Neural crest cell (in vitro differentiated cells): Measurements from ENCODE around the gene DNAH10. TPM values are rescaled to one million over a fixed set of nuclear protein-coding genes. Genes with fewer than 3 reads are reported as not detected.

Experiments used
- DNase-seq: peaks from one replicate; pipeline ENCODE4 v3.0.0; 2021; ENCODE audit warnings: low read depth, mixed read lengths, low spot score
- H3K27ac Mint-ChIP-seq: one replicate; pipeline ENCODE4 v1.8.0; 2021; ENCODE audit warnings: mild to moderate bottlenecking, mixed read lengths; ENCODE audit not compliant: unreplicated experiment
- H3K27me3 Mint-ChIP-seq: 2 replicates; pipeline ENCODE4 v1.8.0; 2021; ENCODE audit warnings: low read depth, mild to moderate bottlenecking, mixed read lengths
- H3K36me3 Mint-ChIP-seq: 2 replicates; pipeline ENCODE4 v1.8.0; 2021; ENCODE audit warnings: low read depth, mild to moderate bottlenecking, mixed read lengths
- H3K4me1 Mint-ChIP-seq: 2 replicates; pipeline ENCODE4 v1.8.0; 2021; ENCODE audit warnings: mixed read lengths
- H3K4me3 Mint-ChIP-seq: one replicate; pipeline ENCODE4 v1.8.0; 2021; ENCODE audit warnings: mild to moderate bottlenecking, mixed read lengths
- H3K9me3 Mint-ChIP-seq: 2 replicates; pipeline ENCODE4 v1.8.0; 2021; ENCODE audit warnings: mixed read lengths
- total RNA-seq: library from RNA; stranded (reverse); gene quantifications from 2 replicates; pipeline ENCODE4 v1.2.1, GENCODE V29; 2021
- TF ChIP-seq, protein P1 (sequence below): fragments of 200-600 bp; sonication (generic); conservative IDR thresholded peaks from 2 replicates; pipeline ENCODE4 v1.5.0; 2021; ENCODE audit warnings: antibody characterized with exemption, mild to moderate bottlenecking

DNAH10 gene
- total RNA-seq, 1 donor from 2014 or later: 1.1 TPM

DNA sequence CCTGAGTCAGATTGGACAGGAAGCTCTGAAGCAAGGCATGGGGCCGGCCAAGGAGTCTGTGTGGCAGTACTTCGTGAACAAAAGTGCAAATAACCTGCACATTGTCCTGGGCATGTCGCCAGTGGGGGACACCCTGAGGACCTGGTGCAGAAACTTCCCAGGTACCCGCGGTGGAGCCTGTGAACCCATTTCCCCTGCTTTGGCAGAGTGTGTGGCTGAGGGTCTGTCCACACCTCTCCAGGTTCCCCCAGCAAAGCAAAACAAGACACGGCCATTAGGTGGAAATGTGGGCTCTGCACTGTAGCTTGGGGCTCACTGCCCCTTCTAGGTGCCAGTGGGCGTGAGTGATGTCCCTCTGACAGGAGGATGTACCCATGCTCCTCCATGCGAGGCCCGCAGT lies 131.2 kb downstream of the DNAH10 start:
- no peak for DNase-seq
- peaks cover 4% of the 10 kb centered on the region for H3K27me3 Mint-ChIP-seq
- peaks cover 4% of the 10 kb centered on the region for H3K4me1 Mint-ChIP-seq
- H3K27ac Mint-ChIP-seq: no peak overlapping the region
- TF ChIP-seq, protein P1, sequence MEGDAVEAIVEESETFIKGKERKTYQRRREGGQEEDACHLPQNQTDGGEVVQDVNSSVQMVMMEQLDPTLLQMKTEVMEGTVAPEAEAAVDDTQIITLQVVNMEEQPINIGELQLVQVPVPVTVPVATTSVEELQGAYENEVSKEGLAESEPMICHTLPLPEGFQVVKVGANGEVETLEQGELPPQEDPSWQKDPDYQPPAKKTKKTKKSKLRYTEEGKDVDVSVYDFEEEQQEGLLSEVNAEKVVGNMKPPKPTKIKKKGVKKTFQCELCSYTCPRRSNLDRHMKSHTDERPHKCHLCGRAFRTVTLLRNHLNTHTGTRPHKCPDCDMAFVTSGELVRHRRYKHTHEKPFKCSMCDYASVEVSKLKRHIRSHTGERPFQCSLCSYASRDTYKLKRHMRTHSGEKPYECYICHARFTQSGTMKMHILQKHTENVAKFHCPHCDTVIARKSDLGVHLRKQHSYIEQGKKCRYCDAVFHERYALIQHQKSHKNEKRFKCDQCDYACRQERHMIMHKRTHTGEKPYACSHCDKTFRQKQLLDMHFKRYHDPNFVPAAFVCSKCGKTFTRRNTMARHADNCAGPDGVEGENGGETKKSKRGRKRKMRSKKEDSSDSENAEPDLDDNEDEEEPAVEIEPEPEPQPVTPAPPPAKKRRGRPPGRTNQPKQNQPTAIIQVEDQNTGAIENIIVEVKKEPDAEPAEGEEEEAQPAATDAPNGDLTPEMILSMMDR: no peak
- H3K9me3 Mint-ChIP-seq: no peaks in the 10 kb centered on the region
- H3K4me3 Mint-ChIP-seq: no peak overlapping the region
- H3K36me3 Mint-ChIP-seq: no peaks in the 10 kb centered on the region

DNA sequence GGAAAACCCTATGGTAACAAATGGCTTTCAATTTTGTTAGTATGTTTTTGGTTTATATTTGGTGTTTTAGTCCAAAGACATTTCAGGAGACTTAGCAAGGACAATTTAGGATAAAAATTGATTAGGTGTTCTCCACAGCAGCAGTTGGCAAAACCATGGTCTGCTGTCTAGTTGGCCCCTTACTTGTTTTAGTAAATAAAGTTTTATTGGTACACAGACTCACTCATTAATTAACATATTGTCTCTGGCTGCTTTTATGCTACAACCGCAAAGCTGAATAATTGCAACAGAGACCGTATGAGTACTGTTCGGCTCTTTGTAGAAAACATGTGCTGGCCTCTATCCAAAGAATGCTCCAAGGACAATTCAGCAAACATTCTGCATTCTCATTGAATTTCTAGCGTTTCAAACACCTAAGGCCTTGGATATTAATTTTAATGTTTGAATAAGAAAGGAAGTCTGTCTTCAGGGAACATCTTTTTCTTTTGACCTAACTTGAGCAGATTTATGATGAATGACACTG lies 132.8 kb downstream of the DNAH10 start:
- TF ChIP-seq, protein P1: no peak
- H3K4me3 Mint-ChIP-seq: no peak overlapping the region

DNA sequence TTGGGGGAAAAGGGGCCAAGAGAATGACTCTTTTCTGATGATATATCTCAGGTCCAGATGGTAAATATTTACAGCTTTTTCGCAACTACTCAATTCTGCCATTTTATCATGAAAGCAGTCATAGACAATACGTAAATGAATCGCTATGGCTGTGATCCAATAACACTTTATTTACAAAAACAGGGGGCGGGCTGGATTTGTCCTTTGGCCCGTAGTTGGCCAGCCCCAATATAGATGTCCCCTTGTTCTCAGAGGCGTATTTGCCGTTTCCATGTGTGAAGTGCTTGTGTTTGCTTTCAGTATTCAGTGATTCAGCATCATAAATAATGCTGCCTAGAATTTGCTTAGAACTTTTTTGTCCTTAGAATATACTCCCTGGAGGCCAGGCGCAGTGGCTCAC lies 133.3 kb downstream of the DNAH10 start:
- Mint-ChIP-seq H3K27ac (no peak overlapping the region), H3K4me3 (no peak overlapping the region), H3K27me3 (peaks cover 4% of the 10 kb centered on the region), H3K36me3 (no peaks in the 10 kb centered on the region), H3K4me1 (peaks cover 4% of the 10 kb centered on the region), H3K9me3 (no peaks in the 10 kb centered on the region)
- TF ChIP-seq, protein P1: no peak
- DNase-seq: no peak

More for the DNA sequence above, 132.8 kb downstream of the DNAH10 start:
- Mint-ChIP-seq H3K27ac (no peak overlapping the region), H3K4me1 (peaks cover 4% of the 10 kb centered on the region), H3K27me3 (peaks cover 4% of the 10 kb centered on the region), H3K9me3 (no peaks in the 10 kb centered on the region), H3K36me3 (no peaks in the 10 kb centered on the region)
- no peak for DNase-seq

DNA sequence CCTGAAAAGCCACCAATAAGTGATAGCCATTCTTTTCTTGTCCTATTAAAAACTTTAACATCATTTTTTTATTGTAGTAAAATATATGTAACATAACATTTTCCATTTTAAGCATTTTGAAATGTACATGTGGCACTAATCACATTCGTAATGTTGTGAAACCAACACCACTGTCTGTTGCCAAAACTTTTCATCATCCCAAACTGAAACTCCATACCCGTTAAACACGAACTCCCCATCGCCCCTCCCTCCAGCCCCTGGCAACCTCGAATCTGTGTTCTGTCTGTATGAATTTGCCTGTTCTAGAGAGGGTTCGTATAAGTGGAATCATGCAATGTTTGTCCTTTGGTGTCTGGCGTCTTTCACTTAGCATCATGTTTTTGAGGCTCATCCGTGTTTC lies 134.7 kb downstream of the DNAH10 start:
- Mint-ChIP-seq H3K36me3 (no peaks in the 10 kb centered on the region), H3K4me1 (peaks cover 7% of the 10 kb centered on the region), H3K27me3 (no peaks in the 10 kb centered on the region), H3K27ac (no peak overlapping the region), H3K9me3 (no peaks in the 10 kb centered on the region), H3K4me3 (no peak overlapping the region)
- DNase-seq: no peak
- TF ChIP-seq, protein P1: no peak

DNA sequence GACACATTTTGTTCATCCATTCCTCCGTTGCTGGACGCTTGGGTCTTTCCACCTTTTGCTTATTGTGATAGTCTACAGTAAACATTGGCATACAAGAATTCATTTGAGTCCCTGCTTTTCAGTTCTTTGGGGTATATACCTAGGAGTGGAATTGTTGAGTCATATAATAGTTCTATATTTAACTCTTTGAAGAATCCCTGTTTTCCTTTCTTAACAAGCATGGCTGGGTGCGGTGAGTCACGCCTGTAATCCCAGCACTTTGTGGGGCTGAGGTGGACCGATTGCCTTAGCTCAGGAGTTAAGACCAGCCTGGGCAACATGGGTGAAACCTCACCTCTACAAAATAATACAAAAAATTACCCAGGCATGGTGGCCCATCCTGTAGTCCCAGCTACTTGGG lies 135.1 kb downstream of the DNAH10 start:
- Mint-ChIP-seq H3K36me3 (no peaks in the 10 kb centered on the region), H3K27ac (no peak overlapping the region), H3K4me3 (no peak overlapping the region), H3K4me1 (peaks cover 7% of the 10 kb centered on the region), H3K9me3 (no peaks in the 10 kb centered on the region), H3K27me3 (no peaks in the 10 kb centered on the region)
- DNase-seq: no peak
- TF ChIP-seq, protein P1: no peak

DNA sequence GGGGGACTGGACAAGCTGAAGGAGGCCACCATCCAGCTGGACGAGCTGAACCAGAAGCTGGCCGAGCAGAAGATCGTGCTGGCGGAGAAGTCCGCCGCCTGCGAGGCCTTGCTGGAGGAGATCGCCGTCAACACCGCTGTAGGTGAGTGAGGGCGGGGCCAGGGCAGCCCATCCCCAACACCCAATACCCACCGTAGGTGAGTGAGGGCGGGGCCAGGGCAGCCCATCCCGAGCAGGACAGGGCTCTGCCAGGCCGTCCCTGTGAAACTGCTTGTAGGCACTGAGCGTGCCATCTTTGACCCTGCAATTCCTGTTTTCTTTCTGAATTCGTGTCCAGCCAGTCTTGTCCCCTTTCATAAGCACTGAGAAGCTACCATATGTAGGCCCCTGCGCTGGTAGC lies 136.6 kb downstream of the DNAH10 start:
- TF ChIP-seq, protein P1: no peak
- H3K36me3 Mint-ChIP-seq: no peaks in the 10 kb centered on the region
- H3K4me1 Mint-ChIP-seq: peaks cover 7% of the 10 kb centered on the region
- H3K4me3 Mint-ChIP-seq: no peak overlapping the region
- no peak for DNase-seq
- no peaks in the 10 kb centered on the region for H3K9me3 Mint-ChIP-seq
- no peaks in the 10 kb centered on the region for H3K27me3 Mint-ChIP-seq
- no peak overlapping the region for H3K27ac Mint-ChIP-seq
